HEK293T (cell line): ENCODE measurements around the gene FLNB.

ENCODE experiments used
- BHLHE40 ChIP-seq: fragments of 450-650 bp; IDR thresholded peaks from 2 replicates; pipeline ENCODE4 v1.6.1; 2016; ENCODE audit warnings: mild to moderate bottlenecking, moderate library complexity, borderline replicate concordance
- FOXA1 ChIP-seq: fragments of 450-650 bp; IDR thresholded peaks from 2 replicates; pipeline ENCODE4 v1.6.1; 2016; ENCODE audit warnings: mild to moderate bottlenecking
- FOXK2 ChIP-seq: fragments of 450-650 bp; IDR thresholded peaks from 2 replicates; pipeline ENCODE4 v1.6.1; 2016; ENCODE audit warnings: mild to moderate bottlenecking
- HDGF ChIP-seq: fragments of 450-650 bp; IDR thresholded peaks from 2 replicates; pipeline ENCODE4 v1.6.1; 2017; ENCODE audit warnings: antibody characterized with exemption, borderline replicate concordance
- LEF1 ChIP-seq: fragments of 450-650 bp; IDR thresholded peaks from 2 replicates; pipeline ENCODE4 v1.6.1; 2017; ENCODE audit warnings: mild to moderate bottlenecking, borderline replicate concordance
- PKNOX1 ChIP-seq: fragments of 450-650 bp; IDR thresholded peaks from 2 replicates; pipeline ENCODE4 v1.6.1; 2016
- SP1 ChIP-seq: fragments of 450-650 bp; IDR thresholded peaks from 2 replicates; pipeline ENCODE4 v1.6.1; 2017

DNA sequence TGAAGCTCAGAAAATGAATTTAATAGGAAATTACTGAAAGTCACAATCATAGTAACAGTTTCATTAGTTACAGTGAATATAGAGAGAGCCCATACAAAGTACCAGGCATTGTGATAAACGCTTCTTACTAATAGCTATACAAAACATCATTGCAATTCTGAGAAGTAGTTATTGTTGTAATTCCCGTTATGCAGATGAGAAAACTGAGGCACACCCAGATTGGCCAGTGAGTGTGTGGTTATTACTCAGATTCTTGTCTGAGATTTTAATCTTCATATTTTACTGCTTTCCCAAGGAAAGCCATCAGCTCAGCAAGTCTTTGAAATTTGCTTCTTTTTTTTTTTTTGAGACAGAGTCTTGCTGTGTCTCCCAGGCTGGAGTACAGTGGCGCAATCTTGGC, 14.3 kb downstream of the FLNB start:
- TF ChIP-seq BHLHE40 = no peak
- no peak for TF ChIP-seq SP1
- TF ChIP-seq FOXA1 = no peak
- TF ChIP-seq PKNOX1 = no peak
- TF ChIP-seq LEF1 = no peak
- TF ChIP-seq FOXK2 = no peak
- TF ChIP-seq HDGF = no peak
